ENCODE data around the gene GOLGA6L7. TPM values are rescaled to one million over a fixed set of nuclear protein-coding genes. Genes with fewer than 3 reads are reported as not detected.
"Not testable (repeated sequence)": the region's sequence is repeated elsewhere in the genome, so short reads cannot be mapped to it uniquely, and the experiment has no call there.

The GOLGA6L7 gene
- polyA plus RNA-seq, 1 donor from 2014 or later: not detected

- H3K36me3 ChIP-seq (ENCODE audit: insufficient read depth, low read length): no peaks in the 10 kb centered on the region
- no peak overlapping the region for H3K4me3 ChIP-seq (ENCODE audit: low read length)
- H3K27ac ChIP-seq (ENCODE audit: low read length): no peak overlapping the region
- H3K9me2 ChIP-seq (ENCODE audit: insufficient read depth, low read length): no peaks in the 10 kb centered on the region
- no peaks in the 10 kb centered on the region for H3K79me2 ChIP-seq (replicated peaks; ENCODE audit: insufficient read depth, low read length)
- H3K9me3 ChIP-seq (ENCODE audit: low read length): no peaks in the 10 kb centered on the region
- no peak overlapping the region for H3K9ac ChIP-seq (ENCODE audit: low read length)
- H3K4me2 ChIP-seq (ENCODE audit: low read length): no peak overlapping the region
- no peak overlapping the region for H2AFZ ChIP-seq (ENCODE audit: low read depth, low read length)
- no peaks in the 10 kb centered on the region for H4K20me1 ChIP-seq (ENCODE audit: insufficient read depth)
- no peaks in the 10 kb centered on the region for H3K27me3 ChIP-seq (ENCODE audit: insufficient read depth, low read depth, low read length)
- no peak for TF ChIP-seq EP300 (conservative IDR thresholded peaks at IDR 0.05; ENCODE audit: poor library complexity, severe bottlenecking)
- no peak for TF ChIP-seq MXI1 (conservative IDR thresholded peaks at IDR 0.05; ENCODE audit: poor library complexity, severe bottlenecking)
- no peak for TF ChIP-seq POLR2AphosphoS5 (IDR thresholded peaks at IDR 0.05)
- no peak for TF ChIP-seq EZH2 (IDR thresholded peaks at IDR 0.05; ENCODE audit: borderline replicate concordance, insufficient read depth, low read length, poor library complexity, severe bottlenecking)
- TF ChIP-seq RAD21 (conservative IDR thresholded peaks at IDR 0.05): no peak
- TF ChIP-seq TAF1 (IDR thresholded peaks at IDR 0.05; ENCODE audit: low read depth): no peak
- TF ChIP-seq, protein P1, sequence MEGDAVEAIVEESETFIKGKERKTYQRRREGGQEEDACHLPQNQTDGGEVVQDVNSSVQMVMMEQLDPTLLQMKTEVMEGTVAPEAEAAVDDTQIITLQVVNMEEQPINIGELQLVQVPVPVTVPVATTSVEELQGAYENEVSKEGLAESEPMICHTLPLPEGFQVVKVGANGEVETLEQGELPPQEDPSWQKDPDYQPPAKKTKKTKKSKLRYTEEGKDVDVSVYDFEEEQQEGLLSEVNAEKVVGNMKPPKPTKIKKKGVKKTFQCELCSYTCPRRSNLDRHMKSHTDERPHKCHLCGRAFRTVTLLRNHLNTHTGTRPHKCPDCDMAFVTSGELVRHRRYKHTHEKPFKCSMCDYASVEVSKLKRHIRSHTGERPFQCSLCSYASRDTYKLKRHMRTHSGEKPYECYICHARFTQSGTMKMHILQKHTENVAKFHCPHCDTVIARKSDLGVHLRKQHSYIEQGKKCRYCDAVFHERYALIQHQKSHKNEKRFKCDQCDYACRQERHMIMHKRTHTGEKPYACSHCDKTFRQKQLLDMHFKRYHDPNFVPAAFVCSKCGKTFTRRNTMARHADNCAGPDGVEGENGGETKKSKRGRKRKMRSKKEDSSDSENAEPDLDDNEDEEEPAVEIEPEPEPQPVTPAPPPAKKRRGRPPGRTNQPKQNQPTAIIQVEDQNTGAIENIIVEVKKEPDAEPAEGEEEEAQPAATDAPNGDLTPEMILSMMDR (IDR thresholded peaks at IDR 0.05; ENCODE audit: poor library complexity, severe bottlenecking): no peak
- TF ChIP-seq REST (IDR thresholded peaks at IDR 0.05; ENCODE audit: borderline replicate concordance): no peak
- no peak for TF ChIP-seq SMC3 (conservative IDR thresholded peaks at IDR 0.05; ENCODE audit: poor library complexity)
- no peaks in the 10 kb centered on the region for H3F3A ChIP-seq (ENCODE audit: insufficient read depth, low read length, poor library complexity, severe bottlenecking)
These were observed 12.6 kb upstream of the GOLGA6L7 start for GRCh38 chr15:28861031-28861534.

GRCh38 chr15:28854578-28854977, 6.1 kb upstream of the GOLGA6L7 start:
- H3F3A ChIP-seq (ENCODE audit: insufficient read depth, low read length, poor library complexity, severe bottlenecking); H3K4me2 ChIP-seq (ENCODE audit: low read length); H3K79me2 ChIP-seq (replicated peaks; ENCODE audit: insufficient read depth, low read length); H3K27ac ChIP-seq (ENCODE audit: low read length); H3K9me2 ChIP-seq (ENCODE audit: insufficient read depth, low read length); H3K36me3 ChIP-seq (ENCODE audit: insufficient read depth, low read length); H3K9me3 ChIP-seq (ENCODE audit: low read length); H4K20me1 ChIP-seq (ENCODE audit: insufficient read depth); H3K4me3 ChIP-seq (ENCODE audit: low read length); H3K27me3 ChIP-seq (ENCODE audit: insufficient read depth, low read depth, low read length); H2AFZ ChIP-seq (ENCODE audit: low read depth, low read length); H3K9ac ChIP-seq (ENCODE audit: low read length): not testable (repeated sequence)

DNA sequence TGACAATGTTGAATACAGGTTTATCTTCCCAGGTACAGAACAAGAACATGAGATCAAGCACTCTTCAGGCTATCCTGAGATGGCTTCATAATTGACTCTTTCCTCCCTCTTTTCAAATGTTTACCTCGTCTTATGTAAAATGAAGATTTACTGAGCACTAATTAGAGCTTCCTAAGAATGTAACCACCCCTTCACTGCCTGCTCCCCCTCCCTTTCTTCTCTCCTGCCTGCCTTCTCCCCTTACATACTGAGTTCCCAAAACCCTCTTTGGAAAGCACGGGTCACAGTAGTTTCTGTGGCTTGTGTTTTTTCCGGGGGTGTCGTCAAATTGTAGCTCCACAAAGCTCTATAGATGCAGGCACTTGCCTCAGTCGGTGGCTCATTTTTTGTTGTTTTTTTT, 5.2 kb upstream of the GOLGA6L7 start:
- not testable (repeated sequence) for H3K9ac ChIP-seq (ENCODE audit: low read length); H4K20me1 ChIP-seq (ENCODE audit: insufficient read depth); H3K9me2 ChIP-seq (ENCODE audit: insufficient read depth, low read length); H3K79me2 ChIP-seq (replicated peaks; ENCODE audit: insufficient read depth, low read length); H3F3A ChIP-seq (ENCODE audit: insufficient read depth, low read length, poor library complexity, severe bottlenecking); H3K9me3 ChIP-seq (ENCODE audit: low read length); H3K27me3 ChIP-seq (ENCODE audit: insufficient read depth, low read depth, low read length); H3K27ac ChIP-seq (ENCODE audit: low read length); H3K4me2 ChIP-seq (ENCODE audit: low read length); H2AFZ ChIP-seq (ENCODE audit: low read depth, low read length); H3K4me3 ChIP-seq (ENCODE audit: low read length); H3K36me3 ChIP-seq (ENCODE audit: insufficient read depth, low read length)

- H2AFZ ChIP-seq (ENCODE audit: low read depth, low read length); H3K9ac ChIP-seq (ENCODE audit: low read length); H3K79me2 ChIP-seq (replicated peaks; ENCODE audit: insufficient read depth, low read length); H3K27me3 ChIP-seq (ENCODE audit: insufficient read depth, low read depth, low read length); H3K4me2 ChIP-seq (ENCODE audit: low read length); H3K9me2 ChIP-seq (ENCODE audit: insufficient read depth, low read length); H3K36me3 ChIP-seq (ENCODE audit: insufficient read depth, low read length); H3K9me3 ChIP-seq (ENCODE audit: low read length); H3F3A ChIP-seq (ENCODE audit: insufficient read depth, low read length, poor library complexity, severe bottlenecking); H3K27ac ChIP-seq (ENCODE audit: low read length); H3K4me3 ChIP-seq (ENCODE audit: low read length); H4K20me1 ChIP-seq (ENCODE audit: insufficient read depth): not testable (repeated sequence)
These were observed 1.3 kb upstream of the GOLGA6L7 start for GRCh38 chr15:28849766-28850165.

DNA sequence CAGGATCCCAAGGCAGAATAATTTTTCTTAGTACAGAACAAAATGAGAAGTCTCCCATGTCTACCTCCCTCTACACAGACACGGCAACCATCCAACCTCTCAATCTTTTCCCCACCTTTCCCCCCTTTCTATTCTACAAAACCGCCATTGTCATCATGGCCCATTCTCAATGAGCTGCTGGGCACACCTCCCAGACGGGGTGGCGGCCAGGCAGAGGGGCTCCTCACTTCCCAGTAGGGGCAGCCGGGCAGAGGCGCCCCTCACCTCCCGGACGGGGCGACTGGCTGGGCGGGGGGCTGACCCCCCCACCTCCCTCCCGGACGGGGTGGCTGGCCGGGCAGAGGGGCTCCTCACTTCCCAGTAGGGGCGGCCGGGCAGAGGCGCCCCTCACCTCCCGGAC, 827 bp upstream of the GOLGA6L7 start:
- H4K20me1 ChIP-seq (ENCODE audit: insufficient read depth); H3K9me3 ChIP-seq (ENCODE audit: low read length); H3K27ac ChIP-seq (ENCODE audit: low read length); H2AFZ ChIP-seq (ENCODE audit: low read depth, low read length); H3K9ac ChIP-seq (ENCODE audit: low read length); H3K36me3 ChIP-seq (ENCODE audit: insufficient read depth, low read length); H3K4me3 ChIP-seq (ENCODE audit: low read length); H3K79me2 ChIP-seq (replicated peaks; ENCODE audit: insufficient read depth, low read length); H3K4me2 ChIP-seq (ENCODE audit: low read length); H3F3A ChIP-seq (ENCODE audit: insufficient read depth, low read length, poor library complexity, severe bottlenecking); H3K9me2 ChIP-seq (ENCODE audit: insufficient read depth, low read length); H3K27me3 ChIP-seq (ENCODE audit: insufficient read depth, low read depth, low read length): not testable (repeated sequence)
